ENCODE results near the gene PLEKHH1. TPM values are rescaled to one million over a fixed set of nuclear protein-coding genes. Genes with fewer than 3 reads are reported as not detected.

The PLEKHH1 gene
- total and polyA plus RNA-seq, 2 of the 8 experiments (the other 6 are each of a cell fraction or from before 2014, with no cell fraction given): 28.3 to 33.3 TPM

DNA sequence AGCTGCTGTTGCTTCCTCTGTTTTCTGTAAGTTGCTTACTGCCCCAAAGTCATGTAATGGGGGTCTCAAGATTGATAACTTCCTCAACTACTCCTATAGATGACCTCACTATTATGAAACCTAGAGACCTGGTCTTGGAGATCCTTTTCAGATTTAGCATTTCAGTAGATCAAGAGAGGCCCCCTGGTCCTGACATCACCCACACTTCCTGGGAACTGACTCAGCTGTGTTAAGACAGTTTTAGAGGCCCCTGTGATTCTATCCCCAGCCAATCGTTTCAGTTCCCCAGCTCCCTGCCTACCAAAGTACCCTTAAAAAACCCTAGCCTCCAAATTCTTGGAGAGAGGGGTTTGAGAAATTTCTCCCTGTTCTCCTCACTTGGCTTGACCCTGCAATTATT, 77.4 kb downstream of the PLEKHH1 start:
- ChIA-PET POLR2A (ENCODE audit: partially characterized antibody) (interaction anchor here (2.8 kb wide), 1 partner anchor 10 kb away, joined by 8 read pairs; the partner anchor contains the start of gene PIGH), CTCF (ENCODE audit: partially characterized antibody) (interaction anchor here (1.3 to 2.9 kb wide), 5 partner anchors 24 to 183 kb away, joined by 3 to 16 read pairs (median 3); no protein-coding TSS in a partner anchor)
- Histone ChIP-seq H2BK12ac (ENCODE audit: low read depth, low read length) (no peak overlapping the region), H3K79me2 (ENCODE audit: control insufficient read depth in 1 of 2, insufficient read depth in 2 of 2, low read length in 2 of 2) (no peaks in the 10 kb centered on the region), H4K8ac (ENCODE audit: extremely low read depth, insufficient read depth, low read length) (no peak overlapping the region), H3K27me3 (replicated peaks in 1 of 4; ENCODE audit: control insufficient read depth in 3 of 4, extremely low read depth in 1 of 4, insufficient read depth in 3 of 4, low read length in 3 of 4) (peaks cover 17 to 73% (median 55%) of the 10 kb centered on the region in 4 experiments), H3K18ac (ENCODE audit: extremely low read depth, low read length) (no peak overlapping the region), H3K23ac (ENCODE audit: insufficient read length) (no peak overlapping the region), H3K4me1 (replicated peaks in 1 of 4; ENCODE audit: control insufficient read depth in 3 of 4, insufficient read depth in 4 of 4, low read length in 3 of 4) (peaks cover 0 to 8% (median 2%) of the 10 kb centered on the region in 4 experiments; a peak in 4 of 7 replicates), H2BK120ac (replicated peaks; ENCODE audit: low read depth, low read length) (no peak overlapping the region), H2BK15ac (ENCODE audit: low read length) (no peak overlapping the region), H3K36me3 (ENCODE audit: control insufficient read depth in 2 of 4, insufficient read depth in 4 of 4, low read length in 3 of 4) (no peaks in the 10 kb centered on the region), H3K23me2 (ENCODE audit: low read depth, low read length) (no peaks in the 10 kb centered on the region), H2AK5ac (ENCODE audit: low read depth, low read length) (no peak overlapping the region), H2AFZ (ENCODE audit: low read length) (no peak overlapping the region), H3K4me2 (ENCODE audit: insufficient read depth in 1 of 2, low read depth in 2 of 2, low read length in 2 of 2) (no peak overlapping the region), H3K9ac (replicated peaks in 1 of 4; ENCODE audit: extremely low read depth in 1 of 4, low read depth in 3 of 4, low read length in 3 of 4) (no peak overlapping the region), H4K20me1 (replicated peaks in 1 of 2; ENCODE audit: control insufficient read depth in 1 of 2, insufficient read depth in 2 of 2, low read length in 2 of 2) (no peaks in the 10 kb centered on the region), H3K79me1 (ENCODE audit: low read depth, low read length) (no peaks in the 10 kb centered on the region), H2BK5ac (ENCODE audit: low read depth, low read length) (no peak overlapping the region), H4K91ac (replicated peaks; ENCODE audit: insufficient read length, low read length) (no peak overlapping the region), H3K4ac (replicated peaks; ENCODE audit: insufficient read length, low read depth, low read length) (no peak overlapping the region), H3K14ac (ENCODE audit: insufficient read length) (no peak overlapping the region), H3K9me3 (ENCODE audit: insufficient read depth in 2 of 2, low read depth in 1 of 2, low read length in 1 of 2) (no peaks in the 10 kb centered on the region), H3K56ac (replicated peaks; ENCODE audit: insufficient read length, low read depth, low read length) (no peak overlapping the region), H3K27ac (ENCODE audit: low read depth, low read length) (no peak overlapping the region), H4K5ac (ENCODE audit: insufficient read length, low read depth, low read length) (no peak overlapping the region), H3K4me3 (ENCODE audit: extremely low read depth in 1 of 4, insufficient read depth in 2 of 4, low read depth in 3 of 4, low read length in 4 of 4) (no peak overlapping the region), H2BK20ac (ENCODE audit: low read length) (no peak overlapping the region)
- no peak for FAIRE-seq
- no peak for DNase-seq (ENCODE audit: low read depth in 1 of 2, low spot score in 2 of 2)
- WGBS, 2 experiments (ENCODE audit: extremely low coverage in 1 of 2, insufficient coverage in 1 of 2, insufficient read length in 1 of 2, insufficient replicate concordance in 2 of 2, low coverage in 1 of 2, low lambda C conversion rate in 2 of 2, missing lambda C conversion rate in 1 of 2): 83% methylated on average over 1 of the region's 1 CpG; no CpG with 5 or more reads in 1 of the 2 experiments
- TF ChIP-seq CHD1 (IDR thresholded peaks at IDR 0.05; ENCODE audit: low read depth, low read length): no peak
- TF ChIP-seq, protein P1, sequence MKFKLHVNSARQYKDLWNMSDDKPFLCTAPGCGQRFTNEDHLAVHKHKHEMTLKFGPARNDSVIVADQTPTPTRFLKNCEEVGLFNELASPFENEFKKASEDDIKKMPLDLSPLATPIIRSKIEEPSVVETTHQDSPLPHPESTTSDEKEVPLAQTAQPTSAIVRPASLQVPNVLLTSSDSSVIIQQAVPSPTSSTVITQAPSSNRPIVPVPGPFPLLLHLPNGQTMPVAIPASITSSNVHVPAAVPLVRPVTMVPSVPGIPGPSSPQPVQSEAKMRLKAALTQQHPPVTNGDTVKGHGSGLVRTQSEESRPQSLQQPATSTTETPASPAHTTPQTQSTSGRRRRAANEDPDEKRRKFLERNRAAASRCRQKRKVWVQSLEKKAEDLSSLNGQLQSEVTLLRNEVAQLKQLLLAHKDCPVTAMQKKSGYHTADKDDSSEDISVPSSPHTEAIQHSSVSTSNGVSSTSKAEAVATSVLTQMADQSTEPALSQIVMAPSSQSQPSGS (IDR thresholded peaks at IDR 0.05; ENCODE audit: low read length): no peak
- no peak for TF ChIP-seq MAFK (IDR thresholded peaks at IDR 0.05; ENCODE audit: low read depth, low read length)
- TF ChIP-seq TAF7 (optimal IDR thresholded peaks at IDR 0.05; ENCODE audit: borderline replicate concordance, low read depth, low read length): no peak
- TF ChIP-seq SIN3A (conservative IDR thresholded peaks at IDR 0.05 in 1 of 2, IDR thresholded peaks at IDR 0.05 in 1 of 2; ENCODE audit: low read depth in 1 of 2, low read length in 2 of 2): no peak
- no peak for TF ChIP-seq CEBPB (IDR thresholded peaks at IDR 0.05; ENCODE audit: low read depth, low read length)
- no peak for TF ChIP-seq PHF8 (conservative IDR thresholded peaks at IDR 0.05; ENCODE audit: low read depth, low read length)
- no peak for TF ChIP-seq KDM5A (IDR thresholded peaks at IDR 0.05; ENCODE audit: low read length)
- TF ChIP-seq TAF1 (IDR thresholded peaks at IDR 0.05; ENCODE audit: low read depth, low read length): no peak
- TF ChIP-seq RFX5 (IDR thresholded peaks at IDR 0.05; ENCODE audit: borderline replicate concordance, low read depth, low read length): no peak
- TF ChIP-seq, protein P2, sequence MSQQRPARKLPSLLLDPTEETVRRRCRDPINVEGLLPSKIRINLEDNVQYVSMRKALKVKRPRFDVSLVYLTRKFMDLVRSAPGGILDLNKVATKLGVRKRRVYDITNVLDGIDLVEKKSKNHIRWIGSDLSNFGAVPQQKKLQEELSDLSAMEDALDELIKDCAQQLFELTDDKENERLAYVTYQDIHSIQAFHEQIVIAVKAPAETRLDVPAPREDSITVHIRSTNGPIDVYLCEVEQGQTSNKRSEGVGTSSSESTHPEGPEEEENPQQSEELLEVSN (IDR thresholded peaks at IDR 0.05): no peak
